Muscle layer of colon (tissue), 2 donors: Measurements from ENCODE around the gene FBXW9.
A peak's percentile ranks its signal among the peaks of the same experiment; 100 is the strongest.

Experiments
- H3K27ac ChIP-seq: one replicate; pipeline ENCODE4 v1.7.0; 2013; ENCODE audit warnings: low read depth, mild to moderate bottlenecking, low read length, moderate library complexity
- H3K27me3 ChIP-seq, 2 donors: one replicate each; pipeline ENCODE4 v1.7.0; 2013; ENCODE audit warnings: low read length in 2 of 2, mild to moderate bottlenecking in 2 of 2; ENCODE audit not compliant: insufficient read depth in 2 of 2, control insufficient read depth in 1 of 2
- H3K36me3 ChIP-seq: one replicate; pipeline ENCODE4 v1.7.0; 2013; ENCODE audit warnings: mild to moderate bottlenecking, low read length; ENCODE audit not compliant: insufficient read depth
- H3K4me1 ChIP-seq: one replicate; pipeline ENCODE4 v1.7.0; 2013; ENCODE audit warnings: mild to moderate bottlenecking, low read length; ENCODE audit not compliant: insufficient read depth
- H3K4me3 ChIP-seq, 2 donors: one replicate each; pipeline ENCODE4 v1.7.0; 2013; ENCODE audit warnings: low read length in 2 of 2, low read depth in 1 of 2, mild to moderate bottlenecking in 1 of 2, moderate library complexity in 1 of 2
- H3K9ac ChIP-seq: one replicate; pipeline ENCODE4 v1.7.0; 2013; ENCODE audit warnings: low read length
- H3K9me3 ChIP-seq: one replicate; pipeline ENCODE4 v1.7.0; 2013; ENCODE audit warnings: mild to moderate bottlenecking, low read length
- donor health status: abdominal sarcoma.
- donor health status: Adenocarcinoma of cecum.

FBXW9 gene

GRCh38 chr19:12665281-12665573 is 31.2 kb downstream of the FBXW9 start:
- peak overlapping the region; percentile 96 for H3K9ac ChIP-seq
- no peaks in the 10 kb centered on the region for H3K27me3 ChIP-seq
- peak overlapping the region in 1 of 2 donors; percentile 94 for H3K4me3 ChIP-seq
- no peak overlapping the region for H3K27ac ChIP-seq
- no peaks in the 10 kb centered on the region for H3K9me3 ChIP-seq
- H3K36me3 ChIP-seq: peaks cover 26% of the 10 kb centered on the region
- peaks cover 33% of the 10 kb centered on the region for H3K4me1 ChIP-seq

- peaks cover 26% of the 10 kb centered on the region for H3K36me3 ChIP-seq
- no peaks in the 10 kb centered on the region for H3K9me3 ChIP-seq
- peak overlapping the region; percentile 2 for H3K9ac ChIP-seq
- no peaks in the 10 kb centered on the region for H3K27me3 ChIP-seq
- H3K27ac ChIP-seq: no peak overlapping the region
- no peak overlapping the region for H3K4me3 ChIP-seq
- H3K4me1 ChIP-seq: peaks cover 29% of the 10 kb centered on the region
Observed at GRCh38 chr19:12664406-12665280, 31.8 kb downstream of the FBXW9 start.

- no peak overlapping the region for H3K27ac ChIP-seq
- peaks cover 8% of the 10 kb centered on the region for H3K4me1 ChIP-seq
- H3K27me3 ChIP-seq: no peaks in the 10 kb centered on the region
- H3K4me3 ChIP-seq: no peak overlapping the region
- H3K9ac ChIP-seq: no peak overlapping the region
- peaks cover 35% of the 10 kb centered on the region for H3K36me3 ChIP-seq
- no peaks in the 10 kb centered on the region for H3K9me3 ChIP-seq
Observed at GRCh38 chr19:12660980-12661379, 35.5 kb downstream of the FBXW9 start.

GRCh38 chr19:12657966-12658365 is 38.5 kb downstream of the FBXW9 start:
- Histone ChIP-seq H3K27me3 (no peaks in the 10 kb centered on the region), H3K36me3 (peaks cover 32% of the 10 kb centered on the region), H3K9ac (no peak overlapping the region), H3K27ac (no peak overlapping the region), H3K4me3 (no peak overlapping the region), H3K9me3 (no peaks in the 10 kb centered on the region), H3K4me1 (no peaks in the 10 kb centered on the region)

- Histone ChIP-seq H3K4me3 (no peak overlapping the region), H3K27ac (no peak overlapping the region), H3K4me1 (no peaks in the 10 kb centered on the region), H3K9ac (no peak overlapping the region), H3K9me3 (no peaks in the 10 kb centered on the region), H3K27me3 (no peaks in the 10 kb centered on the region), H3K36me3 (peaks cover 35% of the 10 kb centered on the region)
Observed at GRCh38 chr19:12656899-12657571, 39.4 kb downstream of the FBXW9 start.

- no peaks in the 10 kb centered on the region for H3K4me1 ChIP-seq
- H3K27me3 ChIP-seq: no peaks in the 10 kb centered on the region
- no peak overlapping the region for H3K9ac ChIP-seq
- no peak overlapping the region for H3K4me3 ChIP-seq
- H3K9me3 ChIP-seq: no peaks in the 10 kb centered on the region
- peaks cover 29% of the 10 kb centered on the region for H3K36me3 ChIP-seq
- no peak overlapping the region for H3K27ac ChIP-seq
Observed at GRCh38 chr19:12655546-12655945, 40.9 kb downstream of the FBXW9 start.

- H3K27me3 ChIP-seq: no peaks in the 10 kb centered on the region
- H3K36me3 ChIP-seq: peaks cover 24% of the 10 kb centered on the region
- H3K4me1 ChIP-seq: peaks cover 7% of the 10 kb centered on the region
- H3K9me3 ChIP-seq: no peaks in the 10 kb centered on the region
- no peak overlapping the region for H3K27ac ChIP-seq
- no peak overlapping the region for H3K4me3 ChIP-seq
- no peak overlapping the region for H3K9ac ChIP-seq
Observed at GRCh38 chr19:12652219-12652618, 44.2 kb downstream of the FBXW9 start.

- Histone ChIP-seq H3K9ac (no peak overlapping the region), H3K4me1 (peaks cover 7% of the 10 kb centered on the region), H3K4me3 (no peak overlapping the region), H3K27me3 (no peaks in the 10 kb centered on the region), H3K36me3 (peaks cover 6% of the 10 kb centered on the region), H3K27ac (no peak overlapping the region), H3K9me3 (no peaks in the 10 kb centered on the region)
Observed at GRCh38 chr19:12649941-12650340, 46.5 kb downstream of the FBXW9 start.

GRCh38 chr19:12648088-12648487 is 48.3 kb downstream of the FBXW9 start:
- H3K27ac ChIP-seq: no peak overlapping the region
- no peaks in the 10 kb centered on the region for H3K9me3 ChIP-seq
- peaks cover 6% of the 10 kb centered on the region for H3K36me3 ChIP-seq
- peak overlapping the region in 1 of 2 donors; percentile 27 for H3K4me3 ChIP-seq
- no peaks in the 10 kb centered on the region for H3K27me3 ChIP-seq
- H3K4me1 ChIP-seq: peaks cover 7% of the 10 kb centered on the region
- H3K9ac ChIP-seq: no peak overlapping the region

- no peak overlapping the region for H3K27ac ChIP-seq
- H3K4me3 ChIP-seq: peak overlapping the region in 1 of 2 donors; percentile 27
- no peaks in the 10 kb centered on the region for H3K9me3 ChIP-seq
Observed at GRCh38 chr19:12647490-12648071, 48.9 kb downstream of the FBXW9 start.

GRCh38 chr19:12647047-12647446 is 49.4 kb downstream of the FBXW9 start:
- peaks cover 7% of the 10 kb centered on the region for H3K4me1 ChIP-seq
- no peak overlapping the region for H3K9ac ChIP-seq
- H3K4me3 ChIP-seq: no peak overlapping the region
- H3K9me3 ChIP-seq: no peaks in the 10 kb centered on the region
- H3K36me3 ChIP-seq: peaks cover 2% of the 10 kb centered on the region
- no peaks in the 10 kb centered on the region for H3K27me3 ChIP-seq
- H3K27ac ChIP-seq: no peak overlapping the region

More at GRCh38 chr19:12647490-12648071, 48.9 kb downstream of the FBXW9 start:
- no peaks in the 10 kb centered on the region for H3K27me3 ChIP-seq
- H3K36me3 ChIP-seq: peaks cover 6% of the 10 kb centered on the region
- no peak overlapping the region for H3K9ac ChIP-seq
- H3K4me1 ChIP-seq: peaks cover 7% of the 10 kb centered on the region
